SH-SY5Y (cell line): Measurements from ENCODE around the gene FEM1C.

Experiments used
- GATA2 ChIP-seq: IDR thresholded peaks from 2 replicates; pipeline ENCODE4 v1.6.1; 2011; ENCODE audit warnings: mild to moderate bottlenecking, low read depth, low read length
- GATA3 ChIP-seq: IDR thresholded peaks from 2 replicates; pipeline ENCODE4 v1.6.1; 2011; ENCODE audit warnings: low read depth, mild to moderate bottlenecking, low read length, moderate library complexity

GRCh38 chr5:115532517-115532916 is 12.1 kb downstream of the FEM1C start:
- TF ChIP-seq GATA2, result no peak
- TF ChIP-seq GATA3, result no peak
